HG03159 (cell line): ENCODE measurements around the gene MMP24OS.
"Not testable (repeated sequence)": the region's sequence is repeated elsewhere in the genome, so short reads cannot be mapped to it uniquely, and the experiment has no call there.

Experiments used
- ATAC-seq: cut with Tn5 transposase; IDR thresholded peaks from one replicate; pipeline ENCODE4 v1.9.1; 2021; ENCODE audit warnings: mild to moderate bottlenecking, moderate library complexity; ENCODE audit not compliant: unreplicated experiment

The MMP24OS gene

GRCh38 chr20:35252598-35252997 is 25.3 kb downstream of the MMP24OS start:
- ATAC-seq: not testable (repeated sequence)

GRCh38 chr20:35252037-35252461 is 25.9 kb downstream of the MMP24OS start:
- peak; percentile 74 for ATAC-seq

GRCh38 chr20:35251613-35251940 is 26.3 kb downstream of the MMP24OS start:
- ATAC-seq: no peak

- ATAC-seq: no peak
Observed at GRCh38 chr20:35248641-35249475, 29.1 kb downstream of the MMP24OS start.

- ATAC-seq: no peak
Observed at GRCh38 chr20:35246723-35247122, 31.2 kb downstream of the MMP24OS start.

GRCh38 chr20:35243986-35244385 is 33.9 kb downstream of the MMP24OS start:
- ATAC-seq: no peak

GRCh38 chr20:35243317-35243716 is 34.6 kb downstream of the MMP24OS start:
- no peak for ATAC-seq

- ATAC-seq: no peak
Observed at GRCh38 chr20:35240811-35241293, 37.1 kb downstream of the MMP24OS start.

GRCh38 chr20:35240083-35240810 is 37.7 kb downstream of the MMP24OS start:
- no peak for ATAC-seq

GRCh38 chr20:35238735-35239134 is 39.2 kb downstream of the MMP24OS start:
- ATAC-seq: no peak

- no peak for ATAC-seq
Observed at GRCh38 chr20:35238170-35238569, 39.8 kb downstream of the MMP24OS start.

- ATAC-seq: no peak
Observed at GRCh38 chr20:35237486-35237885, 40.4 kb downstream of the MMP24OS start.

- ATAC-seq: no peak
Observed at GRCh38 chr20:35235881-35236280, 42.0 kb downstream of the MMP24OS start.

GRCh38 chr20:35232575-35232974 is 45.3 kb downstream of the MMP24OS start:
- ATAC-seq: no peak

- no peak for ATAC-seq
Observed at GRCh38 chr20:35226884-35227681, 50.8 kb downstream of the MMP24OS start.
